OCI-LY1 (cell line): ENCODE results near the gene FRK.

Experiments
- EZH2 ChIP-seq: fragments of 200-600 bp; sonication (generic), shearing (Covaris generic); IDR thresholded peaks from 2 replicates; pipeline ENCODE4 v1.8.0; 2017; ENCODE audit warnings: borderline replicate concordance, mixed run types, mild to moderate bottlenecking, antibody characterized with exemption, low read length, moderate library complexity, mixed read lengths
- TF ChIP-seq, protein P1 (sequence below): fragments of 200-600 bp; sonication (generic), shearing (Covaris generic); IDR thresholded peaks from 2 replicates; pipeline ENCODE4 v1.5.1; 2017; ENCODE audit warnings: mild to moderate bottlenecking, antibody characterized with exemption, low read length, moderate library complexity, mixed read lengths

DNA sequence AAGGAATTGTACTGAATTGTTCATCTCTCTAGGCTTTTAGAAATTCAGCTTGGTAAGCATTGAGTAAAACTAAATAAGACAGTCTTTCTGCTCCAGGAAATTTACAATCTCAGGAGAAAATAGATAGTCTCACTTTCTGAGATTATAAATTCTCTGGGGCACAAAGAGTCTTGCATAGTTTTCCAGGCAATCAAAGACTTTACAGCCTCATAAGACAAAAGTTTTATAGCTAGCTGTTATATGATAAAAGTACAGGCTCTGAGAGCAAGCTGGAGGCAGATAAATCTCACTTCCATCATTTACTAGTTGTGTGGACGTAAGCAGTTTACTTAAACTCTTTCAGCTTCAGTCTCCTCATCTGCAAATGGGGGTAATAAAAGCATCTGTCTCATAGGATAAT lies 11.4 kb downstream of the FRK start:
- TF ChIP-seq, protein P1, sequence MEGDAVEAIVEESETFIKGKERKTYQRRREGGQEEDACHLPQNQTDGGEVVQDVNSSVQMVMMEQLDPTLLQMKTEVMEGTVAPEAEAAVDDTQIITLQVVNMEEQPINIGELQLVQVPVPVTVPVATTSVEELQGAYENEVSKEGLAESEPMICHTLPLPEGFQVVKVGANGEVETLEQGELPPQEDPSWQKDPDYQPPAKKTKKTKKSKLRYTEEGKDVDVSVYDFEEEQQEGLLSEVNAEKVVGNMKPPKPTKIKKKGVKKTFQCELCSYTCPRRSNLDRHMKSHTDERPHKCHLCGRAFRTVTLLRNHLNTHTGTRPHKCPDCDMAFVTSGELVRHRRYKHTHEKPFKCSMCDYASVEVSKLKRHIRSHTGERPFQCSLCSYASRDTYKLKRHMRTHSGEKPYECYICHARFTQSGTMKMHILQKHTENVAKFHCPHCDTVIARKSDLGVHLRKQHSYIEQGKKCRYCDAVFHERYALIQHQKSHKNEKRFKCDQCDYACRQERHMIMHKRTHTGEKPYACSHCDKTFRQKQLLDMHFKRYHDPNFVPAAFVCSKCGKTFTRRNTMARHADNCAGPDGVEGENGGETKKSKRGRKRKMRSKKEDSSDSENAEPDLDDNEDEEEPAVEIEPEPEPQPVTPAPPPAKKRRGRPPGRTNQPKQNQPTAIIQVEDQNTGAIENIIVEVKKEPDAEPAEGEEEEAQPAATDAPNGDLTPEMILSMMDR = no peak
- no peak for TF ChIP-seq EZH2
